ENCODE results near the gene CNTN3. TPM values are rescaled to one million over a fixed set of nuclear protein-coding genes. Genes with fewer than 3 reads are reported as not detected.

CNTN3 gene
- polyA plus RNA-seq, 4 donors, result 5.1 to 6.6 (median 5.7) TPM

GRCh38 chr3:74613060-74613459 is 1.4 kb downstream of the CNTN3 start:
- DNase-seq (ENCODE audit: low read depth in 4 of 4, low spot score in 2 of 4), result no peak

- DNase-seq (ENCODE audit: low read depth in 4 of 4, low spot score in 2 of 4), result no peak
These were observed 3.3 kb downstream of the CNTN3 start for GRCh38 chr3:74611206-74611605.

GRCh38 chr3:74607803-74608202 is 6.7 kb downstream of the CNTN3 start:
- no peak for DNase-seq (ENCODE audit: low read depth in 4 of 4, low spot score in 2 of 4)

GRCh38 chr3:74606996-74607395 is 7.5 kb downstream of the CNTN3 start:
- DNase-seq (ENCODE audit: low read depth in 4 of 4, low spot score in 2 of 4), result no peak

- DNase-seq (ENCODE audit: low read depth in 4 of 4, low spot score in 2 of 4), result no peak
These were observed 9.0 kb downstream of the CNTN3 start for GRCh38 chr3:74605437-74605836.

- no peak for DNase-seq (ENCODE audit: low read depth in 4 of 4, low spot score in 2 of 4)
These were observed 11.2 kb downstream of the CNTN3 start for GRCh38 chr3:74603292-74603691.

- no peak for DNase-seq (ENCODE audit: low read depth in 4 of 4, low spot score in 2 of 4)
These were observed 12.0 kb downstream of the CNTN3 start for GRCh38 chr3:74602471-74602870.

- no peak for DNase-seq (ENCODE audit: low read depth in 4 of 4, low spot score in 2 of 4)
These were observed 12.7 kb downstream of the CNTN3 start for GRCh38 chr3:74601793-74602192.

GRCh38 chr3:74599564-74599963 is 14.9 kb downstream of the CNTN3 start:
- no peak for DNase-seq (ENCODE audit: low read depth in 4 of 4, low spot score in 2 of 4)

- DNase-seq (ENCODE audit: low read depth in 4 of 4, low spot score in 2 of 4), result no peak
These were observed 21.3 kb downstream of the CNTN3 start for GRCh38 chr3:74593152-74593551.

- no peak for DNase-seq (ENCODE audit: low read depth in 4 of 4, low spot score in 2 of 4)
These were observed 22.1 kb downstream of the CNTN3 start for GRCh38 chr3:74592359-74592758.

- no peak for DNase-seq (ENCODE audit: low read depth in 4 of 4, low spot score in 2 of 4)
These were observed 22.5 kb downstream of the CNTN3 start for GRCh38 chr3:74591946-74592345.

GRCh38 chr3:74591342-74591741 is 23.1 kb downstream of the CNTN3 start:
- DNase-seq (ENCODE audit: low read depth in 4 of 4, low spot score in 2 of 4), result no peak

GRCh38 chr3:74590620-74591262 is 23.7 kb downstream of the CNTN3 start:
- DNase-seq (ENCODE audit: low read depth in 4 of 4, low spot score in 2 of 4), result no peak

GRCh38 chr3:74584782-74585181 is 29.7 kb downstream of the CNTN3 start:
- DNase-seq (ENCODE audit: low read depth in 4 of 4, low spot score in 2 of 4), result no peak

GRCh38 chr3:74582982-74583381 is 31.5 kb downstream of the CNTN3 start:
- DNase-seq (ENCODE audit: low read depth in 4 of 4, low spot score in 2 of 4), result no peak

- DNase-seq (ENCODE audit: low read depth in 4 of 4, low spot score in 2 of 4), result no peak
These were observed 38.6 kb downstream of the CNTN3 start for GRCh38 chr3:74575857-74576256.

GRCh38 chr3:74571118-74571517 is 43.3 kb downstream of the CNTN3 start:
- DNase-seq (ENCODE audit: low read depth in 4 of 4, low spot score in 2 of 4), result no peak
